ENCODE data around the gene ANKFN1.

ANKFN1 gene

GRCh38 chr17:56426901-56427300, 273.6 kb downstream of the ANKFN1 start:
- H3K4me1 ChIP-seq (ENCODE audit: control extremely low read depth in 1 of 4, control insufficient read depth in 4 of 4, insufficient read depth in 4 of 4, low read length in 3 of 4): peaks cover 5 to 21% (median 13%) of the 10 kb centered on the region in 4 experiments
- POLR2A ChIA-PET: no interaction called here
- no peaks in the 10 kb centered on the region for H3K27me3 ChIP-seq (replicated peaks in 2 of 5; ENCODE audit: control insufficient read depth in 4 of 5, insufficient read depth in 5 of 5, low read length in 4 of 5)
- H3K36me3 ChIP-seq (ENCODE audit: control insufficient read depth in 4 of 4, insufficient read depth in 4 of 4, low read length in 3 of 4): no peaks in the 10 kb centered on the region
- H3K4me3 ChIP-seq (ENCODE audit: control insufficient read depth in 1 of 7, extremely low read depth in 1 of 7, insufficient read depth in 4 of 7, low read depth in 2 of 7, low read length in 6 of 7): no peak overlapping the region
- H3K9me3 ChIP-seq (ENCODE audit: control extremely low read depth in 1 of 5, control insufficient read depth in 4 of 5, insufficient read depth in 2 of 5, low read depth in 1 of 5, low read length in 4 of 5): no peaks in the 10 kb centered on the region
- CTCF ChIA-PET: no interaction called here
- DNase-seq: no peak
- no peak overlapping the region for H3K27ac ChIP-seq (ENCODE audit: insufficient read depth in 1 of 2, low read depth in 1 of 2, low read length in 2 of 2, poor library complexity in 1 of 2, severe bottlenecking in 2 of 2)
- no CpG with 5 or more reads among the region's 2 CpGs for WGBS (ENCODE audit: insufficient coverage)

GRCh38 chr17:56431736-56432135, 278.5 kb downstream of the ANKFN1 start:
- no peak overlapping the region for H3K27ac ChIP-seq (ENCODE audit: insufficient read depth in 1 of 2, low read depth in 1 of 2, low read length in 2 of 2, poor library complexity in 1 of 2, severe bottlenecking in 2 of 2)
- ChIA-PET CTCF (interaction anchor here (1.4 kb wide), 1 partner anchor 25 kb away, joined by 3 read pairs; no protein-coding TSS in a partner anchor), POLR2A (no interaction called here)
- 100% methylated on average over 2 of the region's 3 CpGs for WGBS (ENCODE audit: insufficient coverage)
- no peaks in the 10 kb centered on the region for H3K27me3 ChIP-seq (replicated peaks in 2 of 5; ENCODE audit: control insufficient read depth in 4 of 5, insufficient read depth in 5 of 5, low read length in 4 of 5)
- no peak overlapping the region for H3K4me3 ChIP-seq (ENCODE audit: control insufficient read depth in 1 of 7, extremely low read depth in 1 of 7, insufficient read depth in 4 of 7, low read depth in 2 of 7, low read length in 6 of 7)
- no peaks in the 10 kb centered on the region for H3K9me3 ChIP-seq (ENCODE audit: control extremely low read depth in 1 of 5, control insufficient read depth in 4 of 5, insufficient read depth in 2 of 5, low read depth in 1 of 5, low read length in 4 of 5)
- peaks cover 2 to 21% (median 10%) of the 10 kb centered on the region in 4 experiments for H3K4me1 ChIP-seq (ENCODE audit: control extremely low read depth in 1 of 4, control insufficient read depth in 4 of 4, insufficient read depth in 4 of 4, low read length in 3 of 4)
- no peak for DNase-seq
- H3K36me3 ChIP-seq (ENCODE audit: control insufficient read depth in 4 of 4, insufficient read depth in 4 of 4, low read length in 3 of 4): no peaks in the 10 kb centered on the region

- peaks cover 2 to 21% (median 9%) of the 10 kb centered on the region in 4 experiments for H3K4me1 ChIP-seq (ENCODE audit: control extremely low read depth in 1 of 4, control insufficient read depth in 4 of 4, insufficient read depth in 4 of 4, low read length in 3 of 4)
- DNase-seq: no peak
- H3K27me3 ChIP-seq (replicated peaks in 2 of 5; ENCODE audit: control insufficient read depth in 4 of 5, insufficient read depth in 5 of 5, low read length in 4 of 5): no peaks in the 10 kb centered on the region
- no peaks in the 10 kb centered on the region for H3K9me3 ChIP-seq (ENCODE audit: control extremely low read depth in 1 of 5, control insufficient read depth in 4 of 5, insufficient read depth in 2 of 5, low read depth in 1 of 5, low read length in 4 of 5)
- no peak overlapping the region for H3K27ac ChIP-seq (ENCODE audit: insufficient read depth in 1 of 2, low read depth in 1 of 2, low read length in 2 of 2, poor library complexity in 1 of 2, severe bottlenecking in 2 of 2)
- no peaks in the 10 kb centered on the region for H3K36me3 ChIP-seq (ENCODE audit: control insufficient read depth in 4 of 4, insufficient read depth in 4 of 4, low read length in 3 of 4)
- ChIA-PET CTCF (no interaction called here), POLR2A (no interaction called here)
- 98% methylated on average over 4 of the region's 4 CpGs for WGBS (ENCODE audit: insufficient coverage)
- H3K4me3 ChIP-seq (ENCODE audit: control insufficient read depth in 1 of 7, extremely low read depth in 1 of 7, insufficient read depth in 4 of 7, low read depth in 2 of 7, low read length in 6 of 7): no peak overlapping the region
These were observed 279.2 kb downstream of the ANKFN1 start for GRCh38 chr17:56432443-56432842.

- DNase-seq: no peak
- Histone ChIP-seq H3K27ac (ENCODE audit: insufficient read depth in 1 of 2, low read depth in 1 of 2, low read length in 2 of 2, poor library complexity in 1 of 2, severe bottlenecking in 2 of 2) (no peak overlapping the region), H3K36me3 (ENCODE audit: control insufficient read depth in 4 of 4, insufficient read depth in 4 of 4, low read length in 3 of 4) (no peaks in the 10 kb centered on the region), H3K27me3 (replicated peaks in 2 of 5; ENCODE audit: control insufficient read depth in 4 of 5, insufficient read depth in 5 of 5, low read length in 4 of 5) (no peaks in the 10 kb centered on the region), H3K9me3 (ENCODE audit: control extremely low read depth in 1 of 5, control insufficient read depth in 4 of 5, insufficient read depth in 2 of 5, low read depth in 1 of 5, low read length in 4 of 5) (no peaks in the 10 kb centered on the region), H3K4me1 (ENCODE audit: control extremely low read depth in 1 of 4, control insufficient read depth in 4 of 4, insufficient read depth in 4 of 4, low read length in 3 of 4) (peaks cover 2 to 21% (median 9%) of the 10 kb centered on the region in 4 experiments), H3K4me3 (ENCODE audit: control insufficient read depth in 1 of 7, extremely low read depth in 1 of 7, insufficient read depth in 4 of 7, low read depth in 2 of 7, low read length in 6 of 7) (no peak overlapping the region)
- ChIA-PET CTCF (no interaction called here), POLR2A (no interaction called here)
- 100% methylated on average over 4 of the region's 10 CpGs for WGBS (ENCODE audit: insufficient coverage)
These were observed 281.3 kb downstream of the ANKFN1 start for GRCh38 chr17:56434610-56435009.

- no peak for DNase-seq
- no peaks in the 10 kb centered on the region for H3K36me3 ChIP-seq (ENCODE audit: control insufficient read depth in 4 of 4, insufficient read depth in 4 of 4, low read length in 3 of 4)
- no peak overlapping the region for H3K4me3 ChIP-seq (ENCODE audit: control insufficient read depth in 1 of 7, extremely low read depth in 1 of 7, insufficient read depth in 4 of 7, low read depth in 2 of 7, low read length in 6 of 7)
- peaks cover 0 to 13% (median 5%) of the 10 kb centered on the region in 4 experiments for H3K4me1 ChIP-seq (ENCODE audit: control extremely low read depth in 1 of 4, control insufficient read depth in 4 of 4, insufficient read depth in 4 of 4, low read length in 3 of 4)
- no peaks in the 10 kb centered on the region for H3K9me3 ChIP-seq (ENCODE audit: control extremely low read depth in 1 of 5, control insufficient read depth in 4 of 5, insufficient read depth in 2 of 5, low read depth in 1 of 5, low read length in 4 of 5)
- ChIA-PET POLR2A (no interaction called here), CTCF (no interaction called here)
- no peaks in the 10 kb centered on the region for H3K27me3 ChIP-seq (replicated peaks in 2 of 5; ENCODE audit: control insufficient read depth in 4 of 5, insufficient read depth in 5 of 5, low read length in 4 of 5)
- 86% methylated on average over 3 of the region's 4 CpGs for WGBS (ENCODE audit: insufficient coverage)
- no peak overlapping the region for H3K27ac ChIP-seq (ENCODE audit: insufficient read depth in 1 of 2, low read depth in 1 of 2, low read length in 2 of 2, poor library complexity in 1 of 2, severe bottlenecking in 2 of 2)
These were observed 282.9 kb downstream of the ANKFN1 start for GRCh38 chr17:56436142-56436541.

GRCh38 chr17:56440419-56440818, 287.1 kb downstream of the ANKFN1 start:
- ChIA-PET CTCF (no interaction called here), POLR2A (interaction anchor here (0.6 kb wide), 1 partner anchor 653 kb away, joined by 8 read pairs; no protein-coding TSS in a partner anchor)

GRCh38 chr17:56441308-56441707, 288.0 kb downstream of the ANKFN1 start:
- Histone ChIP-seq H3K4me1 (ENCODE audit: control extremely low read depth in 1 of 4, control insufficient read depth in 4 of 4, insufficient read depth in 4 of 4, low read length in 3 of 4) (peaks cover 0 to 11% (median 5%) of the 10 kb centered on the region in 4 experiments), H3K27me3 (replicated peaks in 2 of 5; ENCODE audit: control insufficient read depth in 4 of 5, insufficient read depth in 5 of 5, low read length in 4 of 5) (no peaks in the 10 kb centered on the region), H3K36me3 (ENCODE audit: control insufficient read depth in 4 of 4, insufficient read depth in 4 of 4, low read length in 3 of 4) (no peaks in the 10 kb centered on the region), H3K4me3 (ENCODE audit: control insufficient read depth in 1 of 7, extremely low read depth in 1 of 7, insufficient read depth in 4 of 7, low read depth in 2 of 7, low read length in 6 of 7) (no peak overlapping the region), H3K27ac (ENCODE audit: insufficient read depth in 1 of 2, low read depth in 1 of 2, low read length in 2 of 2, poor library complexity in 1 of 2, severe bottlenecking in 2 of 2) (no peak overlapping the region), H3K9me3 (ENCODE audit: control extremely low read depth in 1 of 5, control insufficient read depth in 4 of 5, insufficient read depth in 2 of 5, low read depth in 1 of 5, low read length in 4 of 5) (no peaks in the 10 kb centered on the region)
- WGBS (ENCODE audit: insufficient coverage): 96% methylated on average over 3 of the region's 3 CpGs
- DNase-seq: no peak
- ChIA-PET CTCF (no interaction called here), POLR2A (interaction anchor here (0.6 kb wide), 1 partner anchor 654 kb away, joined by 8 read pairs; no protein-coding TSS in a partner anchor)

More at GRCh38 chr17:56440419-56440818, 287.1 kb downstream of the ANKFN1 start:
- Histone ChIP-seq H3K36me3 (ENCODE audit: control insufficient read depth in 4 of 4, insufficient read depth in 4 of 4, low read length in 3 of 4) (no peaks in the 10 kb centered on the region), H3K27me3 (replicated peaks in 2 of 5; ENCODE audit: control insufficient read depth in 4 of 5, insufficient read depth in 5 of 5, low read length in 4 of 5) (no peaks in the 10 kb centered on the region), H3K4me1 (ENCODE audit: control extremely low read depth in 1 of 4, control insufficient read depth in 4 of 4, insufficient read depth in 4 of 4, low read length in 3 of 4) (peaks cover 0 to 11% (median 5%) of the 10 kb centered on the region in 4 experiments), H3K4me3 (ENCODE audit: control insufficient read depth in 1 of 7, extremely low read depth in 1 of 7, insufficient read depth in 4 of 7, low read depth in 2 of 7, low read length in 6 of 7) (no peak overlapping the region), H3K27ac (ENCODE audit: insufficient read depth in 1 of 2, low read depth in 1 of 2, low read length in 2 of 2, poor library complexity in 1 of 2, severe bottlenecking in 2 of 2) (no peak overlapping the region), H3K9me3 (ENCODE audit: control extremely low read depth in 1 of 5, control insufficient read depth in 4 of 5, insufficient read depth in 2 of 5, low read depth in 1 of 5, low read length in 4 of 5) (no peaks in the 10 kb centered on the region)
- WGBS (ENCODE audit: insufficient coverage): 50% methylated on average over 1 of the region's 2 CpGs
- no peak for DNase-seq
